ENCODE results near the gene ITPKC. TPM values are rescaled to one million over a fixed set of nuclear protein-coding genes. Genes with fewer than 3 reads are reported as not detected.

Gene ITPKC
- total RNA-seq, 1 donor from 2014 or later, result 8.4 TPM

GRCh38 chr19:40684280-40684679, 32.6 kb upstream of the ITPKC start:
- H3K9me3 Mint-ChIP-seq, result no peaks in the 10 kb centered on the region
- no peak for DNase-seq (ENCODE audit: low spot score)
- H3K4me3 Mint-ChIP-seq (ENCODE audit: low read depth), result no peak overlapping the region
- H3K27me3 Mint-ChIP-seq (ENCODE audit: low read depth), result no peaks in the 10 kb centered on the region
- intact Hi-C loops (cut with micrococcal nuclease), result no loop called here
- no peaks in the 10 kb centered on the region for H3K4me1 Mint-ChIP-seq (ENCODE audit: low read depth)
- H3K36me3 Mint-ChIP-seq (ENCODE audit: low read depth), result peaks cover 32% of the 10 kb centered on the region
- H3K27ac Mint-ChIP-seq, result no peak overlapping the region

GRCh38 chr19:40685016-40685526, 31.8 kb upstream of the ITPKC start:
- intact Hi-C loops (cut with micrococcal nuclease), result no loop called here
- no peak overlapping the region for H3K4me3 Mint-ChIP-seq (ENCODE audit: low read depth)
- no peak for DNase-seq (ENCODE audit: low spot score)
- H3K27ac Mint-ChIP-seq, result no peak overlapping the region
- no peaks in the 10 kb centered on the region for H3K4me1 Mint-ChIP-seq (ENCODE audit: low read depth)
- H3K36me3 Mint-ChIP-seq (ENCODE audit: low read depth), result peaks cover 27% of the 10 kb centered on the region
- H3K9me3 Mint-ChIP-seq, result no peaks in the 10 kb centered on the region
- H3K27me3 Mint-ChIP-seq (ENCODE audit: low read depth), result no peaks in the 10 kb centered on the region

GRCh38 chr19:40685563-40685962, 31.3 kb upstream of the ITPKC start:
- Mint-ChIP-seq H3K27ac (no peak overlapping the region), H3K4me1 (ENCODE audit: low read depth) (no peaks in the 10 kb centered on the region), H3K9me3 (no peaks in the 10 kb centered on the region), H3K4me3 (ENCODE audit: low read depth) (no peak overlapping the region), H3K27me3 (ENCODE audit: low read depth) (no peaks in the 10 kb centered on the region), H3K36me3 (ENCODE audit: low read depth) (peaks cover 27% of the 10 kb centered on the region)
- intact Hi-C loops (cut with micrococcal nuclease), result no loop called here
- no peak for DNase-seq (ENCODE audit: low spot score)

- H3K27me3 Mint-ChIP-seq (ENCODE audit: low read depth), result no peaks in the 10 kb centered on the region
- peaks cover 18% of the 10 kb centered on the region for H3K36me3 Mint-ChIP-seq (ENCODE audit: low read depth)
- H3K4me1 Mint-ChIP-seq (ENCODE audit: low read depth), result peaks cover 1% of the 10 kb centered on the region
- H3K4me3 Mint-ChIP-seq (ENCODE audit: low read depth), result no peak overlapping the region
- no peak for DNase-seq (ENCODE audit: low spot score)
- H3K27ac Mint-ChIP-seq, result no peak overlapping the region
- intact Hi-C loops (cut with micrococcal nuclease), result no loop called here
- H3K9me3 Mint-ChIP-seq, result no peaks in the 10 kb centered on the region
Measured at GRCh38 chr19:40686882-40687524, 29.9 kb upstream of the ITPKC start.

GRCh38 chr19:40687525-40688016, 29.3 kb upstream of the ITPKC start:
- no peaks in the 10 kb centered on the region for H3K27me3 Mint-ChIP-seq (ENCODE audit: low read depth)
- no peak overlapping the region for H3K4me3 Mint-ChIP-seq (ENCODE audit: low read depth)
- H3K27ac Mint-ChIP-seq, result no peak overlapping the region
- no peak for DNase-seq (ENCODE audit: low spot score)
- peaks cover 15% of the 10 kb centered on the region for H3K36me3 Mint-ChIP-seq (ENCODE audit: low read depth)
- H3K9me3 Mint-ChIP-seq, result no peaks in the 10 kb centered on the region
- H3K4me1 Mint-ChIP-seq (ENCODE audit: low read depth), result peaks cover 1% of the 10 kb centered on the region
- intact Hi-C loops (cut with micrococcal nuclease), result no loop called here

GRCh38 chr19:40688309-40688708, 28.6 kb upstream of the ITPKC start:
- Mint-ChIP-seq H3K27ac (no peak overlapping the region), H3K4me3 (ENCODE audit: low read depth) (no peak overlapping the region), H3K27me3 (ENCODE audit: low read depth) (no peaks in the 10 kb centered on the region), H3K4me1 (ENCODE audit: low read depth) (peaks cover 1% of the 10 kb centered on the region), H3K9me3 (no peaks in the 10 kb centered on the region), H3K36me3 (ENCODE audit: low read depth) (peaks cover 12% of the 10 kb centered on the region)
- DNase-seq (ENCODE audit: low spot score), result no peak
- intact Hi-C loops (cut with micrococcal nuclease), result no loop called here

- no peak overlapping the region for H3K4me3 Mint-ChIP-seq (ENCODE audit: low read depth)
- H3K36me3 Mint-ChIP-seq (ENCODE audit: low read depth), result peaks cover 12% of the 10 kb centered on the region
- no peak for DNase-seq (ENCODE audit: low spot score)
- no peaks in the 10 kb centered on the region for H3K27me3 Mint-ChIP-seq (ENCODE audit: low read depth)
- H3K27ac Mint-ChIP-seq, result no peak overlapping the region
- H3K9me3 Mint-ChIP-seq, result no peaks in the 10 kb centered on the region
- peaks cover 1% of the 10 kb centered on the region for H3K4me1 Mint-ChIP-seq (ENCODE audit: low read depth)
- intact Hi-C loops (cut with micrococcal nuclease), result no loop called here
Measured at GRCh38 chr19:40688987-40689338, 27.9 kb upstream of the ITPKC start.

GRCh38 chr19:40689339-40690049, 27.4 kb upstream of the ITPKC start:
- H3K36me3 Mint-ChIP-seq (ENCODE audit: low read depth), result peaks cover 16% of the 10 kb centered on the region
- peak overlapping the region; percentile 40 for H3K4me3 Mint-ChIP-seq (ENCODE audit: low read depth)
- H3K27me3 Mint-ChIP-seq (ENCODE audit: low read depth), result no peaks in the 10 kb centered on the region
- no peak for DNase-seq (ENCODE audit: low spot score)
- intact Hi-C loops (cut with micrococcal nuclease), result loop anchor here (1.0 to 2.0 kb wide), 2 partner anchors 26 to 27 kb away; no protein-coding TSS in a partner anchor
- H3K9me3 Mint-ChIP-seq, result no peaks in the 10 kb centered on the region
- no peak overlapping the region for H3K27ac Mint-ChIP-seq
- peaks cover 1% of the 10 kb centered on the region for H3K4me1 Mint-ChIP-seq (ENCODE audit: low read depth)

- DNase-seq (ENCODE audit: low spot score), result no peak
- peaks cover 1% of the 10 kb centered on the region for H3K4me1 Mint-ChIP-seq (ENCODE audit: low read depth)
- no peaks in the 10 kb centered on the region for H3K9me3 Mint-ChIP-seq
- H3K4me3 Mint-ChIP-seq (ENCODE audit: low read depth), result peak within 1 kb of the TSS; percentile 89
- H3K27ac Mint-ChIP-seq, result peak within 1 kb of the TSS; percentile 95
- intact Hi-C loops (cut with micrococcal nuclease), result loop anchor here (1.0 to 2.0 kb wide), 2 partner anchors 25 to 27 kb away; no protein-coding TSS in a partner anchor
- peaks cover 14% of the 10 kb centered on the region for H3K36me3 Mint-ChIP-seq (ENCODE audit: low read depth)
- no peaks in the 10 kb centered on the region for H3K27me3 Mint-ChIP-seq (ENCODE audit: low read depth)
Measured at GRCh38 chr19:40690050-40690692, 26.7 kb upstream of the ITPKC start, which contains the start of gene NUMBL. NUMBL (minus strand) TSS chr19:40690651; CDS start chr19:40690483, 168 bp downstream.

- peaks cover 1% of the 10 kb centered on the region for H3K4me1 Mint-ChIP-seq (ENCODE audit: low read depth)
- no peaks in the 10 kb centered on the region for H3K27me3 Mint-ChIP-seq (ENCODE audit: low read depth)
- H3K27ac Mint-ChIP-seq, result peak overlapping the region; percentile 95
- no peaks in the 10 kb centered on the region for H3K9me3 Mint-ChIP-seq
- intact Hi-C loops (cut with micrococcal nuclease), result loop anchor here (1.0 to 2.0 kb wide), 2 partner anchors 24 to 28 kb away; no protein-coding TSS in a partner anchor
- DNase-seq (ENCODE audit: low spot score), result peak; percentile 80
- H3K4me3 Mint-ChIP-seq (ENCODE audit: low read depth), result peak overlapping the region; percentile 89
- peaks cover 7% of the 10 kb centered on the region for H3K36me3 Mint-ChIP-seq (ENCODE audit: low read depth)
Measured at GRCh38 chr19:40690693-40691420, 26.1 kb upstream of the ITPKC start.

- peak overlapping the region; percentile 95 for H3K27ac Mint-ChIP-seq
- no peak for DNase-seq (ENCODE audit: low spot score)
- peaks cover 1% of the 10 kb centered on the region for H3K4me1 Mint-ChIP-seq (ENCODE audit: low read depth)
- peak overlapping the region; percentile 89 for H3K4me3 Mint-ChIP-seq (ENCODE audit: low read depth)
- intact Hi-C loops (cut with micrococcal nuclease), result loop anchor here (2.0 kb wide), 1 partner anchor 29 kb away; no protein-coding TSS in a partner anchor
- H3K36me3 Mint-ChIP-seq (ENCODE audit: low read depth), result peaks cover 5% of the 10 kb centered on the region
- H3K9me3 Mint-ChIP-seq, result no peaks in the 10 kb centered on the region
- no peaks in the 10 kb centered on the region for H3K27me3 Mint-ChIP-seq (ENCODE audit: low read depth)
Measured at GRCh38 chr19:40691421-40692211, 25.3 kb upstream of the ITPKC start.

GRCh38 chr19:40692212-40692551, 24.7 kb upstream of the ITPKC start:
- intact Hi-C loops (cut with micrococcal nuclease), result no loop called here
- H3K4me3 Mint-ChIP-seq (ENCODE audit: low read depth), result peak overlapping the region; percentile 6

More at GRCh38 chr19:40692212-40692551, 24.7 kb upstream of the ITPKC start:
- H3K27ac Mint-ChIP-seq, result no peak overlapping the region
- H3K4me1 Mint-ChIP-seq (ENCODE audit: low read depth), result peaks cover 1% of the 10 kb centered on the region
- H3K27me3 Mint-ChIP-seq (ENCODE audit: low read depth), result no peaks in the 10 kb centered on the region
- H3K9me3 Mint-ChIP-seq, result no peaks in the 10 kb centered on the region
- peaks cover 8% of the 10 kb centered on the region for H3K36me3 Mint-ChIP-seq (ENCODE audit: low read depth)
- DNase-seq (ENCODE audit: low spot score), result no peak

Data from activated T-helper 2 cell treated with anti-CD3 and anti-CD28 coated beads, Interferon-gamma antibody, Interleukin-2, Interleukin-4, amounts not matched to agents 10 μg/mL and 5 μg/mL and 100 μg/mL, durations not matched to agents 14 hours and 24 hours and 36 hours (primary cell).